ENCODE measurements around the gene DLK1.

The DLK1 gene

DNA sequence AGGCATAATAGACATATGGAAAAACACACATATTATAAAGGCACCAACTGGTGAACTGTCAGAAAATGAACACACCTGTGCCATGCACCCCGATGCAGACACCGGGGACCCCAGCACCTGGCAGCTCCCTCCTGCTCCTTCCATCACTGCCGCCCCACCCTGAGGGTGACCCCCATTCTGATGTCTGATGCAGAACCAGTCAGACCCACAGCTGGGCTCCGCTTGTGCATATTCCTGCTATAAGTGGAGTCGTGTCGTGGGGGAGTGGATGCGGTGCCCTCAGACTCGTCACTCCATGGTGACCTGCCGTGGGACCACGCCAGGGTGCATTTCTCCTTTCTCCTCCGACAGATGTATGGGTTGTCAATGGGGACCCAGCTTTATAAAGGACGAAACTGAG lies 53.6 kb downstream of the DLK1 start:
- no peak for DNase-seq

DNA sequence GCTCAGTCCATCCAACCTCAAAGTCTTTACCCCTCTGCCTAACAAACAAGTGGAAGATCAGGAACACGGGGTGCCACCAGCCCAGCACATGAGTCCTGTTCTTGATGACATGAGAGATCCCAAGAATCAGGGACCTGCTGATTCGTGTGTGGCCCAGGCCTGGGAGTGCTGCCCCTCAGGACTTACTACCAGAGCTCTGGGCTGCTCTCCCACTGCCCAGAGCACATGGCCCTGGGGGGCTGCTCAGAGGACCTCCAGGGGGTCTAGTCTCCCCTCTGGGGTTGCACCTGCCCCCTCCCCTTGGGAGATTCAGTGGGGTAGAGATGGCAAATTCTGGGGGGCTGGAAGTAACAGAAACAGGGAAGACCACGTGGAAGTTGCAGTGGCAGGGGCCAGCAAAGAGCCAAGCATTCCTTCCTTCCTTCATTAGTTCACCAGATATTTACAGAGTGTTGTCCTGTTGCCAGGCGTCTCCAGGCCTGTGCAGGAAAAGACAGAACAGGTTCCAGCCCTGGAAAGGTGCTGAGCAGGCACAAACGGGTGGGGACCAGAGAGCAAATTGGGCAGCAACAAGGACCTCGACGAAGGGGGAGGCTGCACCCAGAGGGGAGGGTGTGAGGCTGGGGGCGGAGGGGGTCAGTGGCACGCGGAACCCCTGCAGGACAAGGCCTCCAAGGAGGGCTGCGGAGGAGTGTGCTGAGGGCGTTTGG lies 54.1 kb downstream of the DLK1 start:
- no peak for DNase-seq

DNA sequence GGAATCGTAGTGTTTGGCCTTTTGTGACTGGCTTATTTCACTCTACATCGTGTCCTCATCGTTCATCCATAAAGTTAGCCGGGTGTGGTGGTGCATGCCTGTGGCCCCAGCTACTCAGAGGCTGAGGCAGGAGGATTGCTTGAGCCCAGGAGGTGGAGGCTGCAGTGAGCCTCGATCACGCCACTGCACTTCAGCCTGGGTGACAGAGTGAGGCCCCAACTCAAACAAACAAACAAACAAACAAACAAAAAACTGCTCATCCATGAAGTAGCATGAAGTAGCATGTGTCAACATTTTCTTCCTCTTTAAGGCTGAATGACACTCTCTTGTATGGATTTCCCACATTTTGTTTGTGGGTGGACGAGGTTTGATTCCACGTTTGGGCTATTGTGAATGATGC lies 55.3 kb downstream of the DLK1 start:
- no peak for DNase-seq

DNA sequence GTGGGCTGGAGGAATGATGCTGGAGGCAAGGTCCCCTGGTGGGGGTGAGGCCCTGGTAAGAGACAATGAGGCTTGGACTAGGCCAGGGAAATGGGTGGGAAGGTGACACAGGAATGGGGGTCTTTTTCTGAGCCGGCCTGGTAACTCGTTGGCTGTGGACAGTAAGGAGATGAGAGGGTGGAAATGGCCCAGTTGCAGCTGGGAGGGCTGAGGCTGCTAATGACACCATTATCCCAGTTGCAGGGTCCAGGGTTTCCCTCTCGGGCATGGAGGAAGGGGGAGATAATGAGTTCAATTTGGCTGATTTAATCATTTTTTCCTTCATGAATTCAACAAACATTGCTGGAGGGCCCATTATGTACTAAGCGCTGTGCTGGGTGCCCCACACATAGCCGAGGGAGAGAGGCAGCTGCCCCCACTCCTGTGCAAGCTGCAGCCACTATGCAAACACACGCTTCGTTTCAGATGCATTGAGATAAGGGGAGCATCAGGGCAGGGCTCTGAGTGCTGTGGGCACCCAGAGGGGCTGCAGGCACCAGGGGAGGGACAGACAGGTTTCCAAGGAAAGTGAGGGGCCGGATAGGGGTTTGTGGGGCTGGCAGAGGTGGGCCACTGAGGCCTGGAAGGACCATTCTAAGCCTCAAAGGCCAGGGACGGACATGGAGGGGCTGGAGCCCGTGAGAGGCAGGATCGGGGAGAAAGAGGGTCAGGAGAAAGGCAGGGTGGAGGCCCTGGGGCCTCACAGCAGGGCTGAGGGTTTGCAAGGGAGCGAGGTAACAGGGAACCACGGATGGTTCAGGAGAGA lies 56.0 kb downstream of the DLK1 start:
- no peak for DNase-seq

DNA sequence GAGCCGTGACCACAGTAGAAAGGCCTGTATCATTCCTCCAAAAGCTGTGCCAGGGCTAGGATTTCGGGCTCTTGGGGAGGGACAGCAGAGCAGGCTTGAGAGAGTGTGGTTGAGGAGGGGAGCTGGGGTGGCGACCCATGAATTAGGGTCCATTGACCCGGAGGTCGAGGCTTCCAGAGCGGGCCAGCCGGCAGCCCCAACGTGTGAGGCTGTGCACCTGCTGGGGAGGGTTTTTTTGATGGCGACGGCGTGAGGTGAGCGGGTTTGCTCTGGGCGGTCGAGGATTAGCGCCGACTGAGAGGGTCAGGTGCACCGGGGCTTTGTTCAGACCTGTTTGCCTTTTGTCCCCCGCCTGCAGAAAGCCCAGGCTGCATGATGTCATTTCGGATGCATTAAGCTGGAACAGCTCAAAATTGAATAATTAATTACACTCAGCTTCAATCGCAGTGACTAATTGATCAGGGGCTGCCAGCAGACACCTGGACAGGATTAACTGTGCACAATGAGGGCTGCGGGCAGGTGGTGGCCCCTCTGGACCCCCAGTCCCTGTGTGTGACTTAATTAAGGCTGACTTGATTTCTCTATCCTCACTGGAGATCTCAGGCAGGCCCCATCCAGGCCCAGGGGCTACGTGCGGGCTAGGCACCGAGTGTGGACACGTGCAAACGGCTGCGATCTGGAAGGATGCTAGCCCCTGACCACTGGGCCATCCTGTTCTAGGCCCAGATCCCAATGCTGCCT lies 57.1 kb downstream of the DLK1 start:
- no peak for DNase-seq

DNA sequence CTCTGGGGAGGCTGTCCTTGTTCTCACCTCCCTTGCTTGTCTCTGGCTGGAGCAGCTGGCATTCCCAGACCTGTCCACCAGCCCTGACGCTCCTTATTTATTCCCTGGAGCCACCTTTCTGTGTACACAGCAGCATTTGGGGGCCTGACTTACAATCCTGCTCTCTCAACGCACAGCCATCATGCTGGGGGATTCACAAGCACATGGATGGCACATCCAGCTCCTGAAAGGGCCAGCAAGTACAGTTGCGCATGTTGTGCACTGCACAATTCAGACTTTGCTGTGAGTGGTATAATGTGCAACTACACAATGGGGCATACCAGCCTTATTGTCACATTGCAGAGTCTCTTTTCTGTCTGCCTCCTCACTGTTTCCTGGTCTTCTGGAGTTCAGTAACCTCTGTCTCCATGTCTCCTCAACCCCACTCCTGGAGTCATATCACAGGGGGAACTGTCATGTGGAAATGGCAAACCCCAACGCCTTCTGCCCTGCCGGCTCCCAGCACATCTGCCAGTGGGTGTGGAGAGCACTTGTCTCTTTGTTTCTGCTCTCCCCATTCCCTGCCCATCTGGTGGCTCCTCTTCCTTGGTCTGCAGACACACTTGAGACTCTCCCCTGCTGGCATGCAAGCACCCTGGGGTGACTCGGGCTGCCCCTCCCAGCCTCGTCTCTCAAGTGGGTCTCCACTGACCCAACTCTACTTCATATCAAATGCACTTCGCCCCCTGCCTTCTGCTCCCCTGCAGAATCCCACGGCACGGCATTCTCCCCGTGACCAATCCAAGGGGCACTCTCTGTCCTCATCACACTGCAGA lies 58.0 kb downstream of the DLK1 start:
- no peak for DNase-seq

DNA sequence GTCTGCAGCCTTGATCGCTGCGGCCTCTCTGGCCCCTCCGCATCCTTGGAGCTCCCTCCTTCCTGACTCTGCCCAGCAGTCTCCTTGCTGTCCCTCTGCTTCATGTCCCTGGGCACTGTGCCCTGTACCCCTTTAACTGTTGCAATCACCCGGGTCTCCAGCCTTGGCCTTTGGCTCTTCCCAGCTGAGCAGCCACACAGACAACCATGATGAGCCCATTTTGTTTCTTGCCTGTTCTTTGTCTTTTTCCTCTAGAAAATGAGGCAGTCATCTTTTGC lies 58.6 kb downstream of the DLK1 start:
- DNase-seq, result no peak

DNA sequence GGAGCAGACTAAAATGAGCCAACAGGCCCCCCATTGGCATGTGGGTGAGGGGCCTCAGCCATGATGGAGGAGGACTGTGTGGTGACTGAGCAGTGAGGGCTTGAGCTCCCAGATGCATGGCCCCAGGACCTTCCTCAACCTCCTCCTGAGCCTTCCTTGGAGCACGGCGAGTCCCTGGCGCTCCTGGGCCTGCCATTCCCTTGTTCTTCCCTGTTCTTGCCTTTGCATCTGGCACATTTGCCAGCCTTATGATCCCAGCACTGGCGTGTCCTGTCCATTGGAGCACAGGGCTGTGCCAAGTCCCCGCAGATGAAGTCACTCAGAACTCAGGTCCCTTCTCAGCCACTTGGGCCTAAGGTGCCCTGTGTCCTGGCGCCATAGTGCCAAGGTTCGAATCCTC lies 58.9 kb downstream of the DLK1 start:
- no peak for DNase-seq

DNA sequence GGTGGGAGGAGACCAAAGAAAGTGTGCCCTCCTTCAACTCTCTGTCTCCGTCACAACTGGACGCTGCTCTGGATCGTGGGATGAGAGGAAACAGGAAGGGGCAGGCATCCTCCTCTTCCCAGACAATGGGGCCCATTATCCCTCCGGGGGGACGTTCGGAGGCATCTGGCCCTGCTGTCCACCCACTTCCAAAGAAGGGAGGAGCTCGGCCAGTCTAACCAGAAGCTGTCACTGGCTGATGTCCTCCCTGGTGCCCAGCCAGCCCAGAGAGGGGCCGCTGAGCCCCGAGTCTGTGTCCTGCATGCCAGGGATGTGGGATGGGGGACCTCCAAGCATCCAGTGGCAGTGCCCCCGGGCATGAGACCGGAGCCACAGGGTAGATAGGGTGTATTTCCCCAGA lies 59.4 kb downstream of the DLK1 start:
- no peak for DNase-seq

DNA sequence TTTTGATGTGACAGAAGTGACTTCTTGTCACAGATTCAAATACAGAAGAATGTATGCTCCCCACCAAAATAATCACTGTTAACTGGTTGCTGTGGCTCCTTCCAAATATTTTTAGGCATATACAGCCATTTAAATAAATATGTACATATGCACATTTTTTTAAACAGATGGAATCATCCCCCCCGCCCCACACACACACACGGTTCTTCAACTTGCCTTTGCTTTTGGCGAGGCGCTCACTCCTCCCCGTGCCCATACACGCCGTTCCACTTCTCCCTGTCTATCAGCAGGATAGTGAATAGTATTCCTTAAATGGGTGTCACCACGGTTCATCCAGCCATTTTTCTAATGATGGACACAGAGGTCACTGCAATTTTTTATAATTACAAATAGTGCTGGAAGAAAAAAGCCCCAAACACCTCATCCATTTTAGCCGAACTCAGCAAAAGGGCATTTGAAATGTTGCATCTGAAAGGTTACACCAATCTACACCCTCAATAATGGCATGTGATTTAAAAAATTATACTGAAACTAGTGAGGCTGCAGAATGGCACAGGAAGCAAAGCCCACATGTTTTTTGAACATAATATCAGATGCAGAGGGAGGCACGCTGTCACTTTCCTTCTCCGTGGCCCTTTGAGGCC lies 60.0 kb downstream of the DLK1 start:
- no peak for DNase-seq

DNA sequence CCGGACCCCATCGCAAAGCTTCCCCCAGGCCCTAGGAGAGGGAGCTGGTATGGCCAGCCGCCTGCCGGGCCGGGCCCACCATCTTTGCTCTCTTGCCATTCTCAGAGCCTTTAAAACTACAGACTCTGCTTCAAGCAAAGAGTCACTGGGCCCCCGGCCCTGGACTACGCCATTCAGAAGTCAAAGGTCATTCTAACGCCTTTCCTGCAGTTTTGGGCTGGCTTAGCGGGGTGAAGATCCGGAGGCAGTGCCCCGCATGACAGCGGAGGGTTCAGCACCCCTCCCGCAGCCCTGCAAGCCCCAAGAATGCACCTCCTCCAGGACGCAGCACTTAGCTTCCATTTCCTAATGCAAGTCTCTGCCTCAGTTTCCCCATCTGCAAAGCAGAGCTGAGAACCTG lies 61.0 kb downstream of the DLK1 start:
- DNase-seq, result no peak
